Measurements from ENCODE around the gene AGK. TPM values are rescaled to one million over a fixed set of nuclear protein-coding genes. Genes with fewer than 3 reads are reported as not detected.
"Not testable (repeated sequence)": the region's sequence is repeated elsewhere in the genome, so short reads cannot be mapped to it uniquely, and the experiment has no call there.

AGK gene
- total RNA-seq, 4 donors from 2014 or later: 21.0 to 30.8 (median 25.5) TPM

DNA sequence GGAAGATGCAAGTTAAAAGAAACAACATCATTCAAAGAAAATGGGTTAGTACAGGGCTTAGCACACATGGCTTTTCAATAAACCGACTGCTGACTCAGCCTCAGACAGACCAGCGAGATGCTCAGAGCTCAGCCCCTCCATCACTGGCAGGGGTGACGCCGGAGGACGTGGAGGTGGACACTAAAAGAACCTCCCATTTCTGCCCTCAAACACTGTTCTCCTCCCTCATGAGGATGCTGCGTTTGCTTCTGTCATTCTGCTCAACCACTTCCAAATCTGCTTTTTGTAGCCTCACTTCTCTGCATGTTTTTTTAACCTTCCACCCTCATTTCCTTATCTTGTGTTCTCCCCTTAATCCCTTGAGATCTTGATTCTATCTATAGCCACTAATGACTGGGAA, 135.5 kb downstream of the AGK start:
- no peak overlapping the region for H3K4me3 ChIP-seq
- TF ChIP-seq POLR2AphosphoS5 (IDR thresholded peaks at IDR 0.05) (no peak), EP300 (IDR thresholded peaks at IDR 0.05) (no peak), POLR2A (IDR thresholded peaks at IDR 0.05) (no peak)
- TF ChIP-seq, protein P1, sequence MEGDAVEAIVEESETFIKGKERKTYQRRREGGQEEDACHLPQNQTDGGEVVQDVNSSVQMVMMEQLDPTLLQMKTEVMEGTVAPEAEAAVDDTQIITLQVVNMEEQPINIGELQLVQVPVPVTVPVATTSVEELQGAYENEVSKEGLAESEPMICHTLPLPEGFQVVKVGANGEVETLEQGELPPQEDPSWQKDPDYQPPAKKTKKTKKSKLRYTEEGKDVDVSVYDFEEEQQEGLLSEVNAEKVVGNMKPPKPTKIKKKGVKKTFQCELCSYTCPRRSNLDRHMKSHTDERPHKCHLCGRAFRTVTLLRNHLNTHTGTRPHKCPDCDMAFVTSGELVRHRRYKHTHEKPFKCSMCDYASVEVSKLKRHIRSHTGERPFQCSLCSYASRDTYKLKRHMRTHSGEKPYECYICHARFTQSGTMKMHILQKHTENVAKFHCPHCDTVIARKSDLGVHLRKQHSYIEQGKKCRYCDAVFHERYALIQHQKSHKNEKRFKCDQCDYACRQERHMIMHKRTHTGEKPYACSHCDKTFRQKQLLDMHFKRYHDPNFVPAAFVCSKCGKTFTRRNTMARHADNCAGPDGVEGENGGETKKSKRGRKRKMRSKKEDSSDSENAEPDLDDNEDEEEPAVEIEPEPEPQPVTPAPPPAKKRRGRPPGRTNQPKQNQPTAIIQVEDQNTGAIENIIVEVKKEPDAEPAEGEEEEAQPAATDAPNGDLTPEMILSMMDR (IDR thresholded peaks at IDR 0.05): no peak
- no peaks in the 10 kb centered on the region for H3K9me3 ChIP-seq
- no peak for ATAC-seq
- H3K4me1 ChIP-seq: no peaks in the 10 kb centered on the region
- no peaks in the 10 kb centered on the region for H3K27me3 ChIP-seq
- no peak overlapping the region for H3K27ac ChIP-seq
- peaks cover 0 to 51% of the 10 kb centered on the region in 2 donors for H3K36me3 ChIP-seq
- WGBS, 2 donors (ENCODE audit: low coverage in 1 of 2): 52 to 63% methylated on average over 5 to 6 of the region's 6 CpGs

DNA sequence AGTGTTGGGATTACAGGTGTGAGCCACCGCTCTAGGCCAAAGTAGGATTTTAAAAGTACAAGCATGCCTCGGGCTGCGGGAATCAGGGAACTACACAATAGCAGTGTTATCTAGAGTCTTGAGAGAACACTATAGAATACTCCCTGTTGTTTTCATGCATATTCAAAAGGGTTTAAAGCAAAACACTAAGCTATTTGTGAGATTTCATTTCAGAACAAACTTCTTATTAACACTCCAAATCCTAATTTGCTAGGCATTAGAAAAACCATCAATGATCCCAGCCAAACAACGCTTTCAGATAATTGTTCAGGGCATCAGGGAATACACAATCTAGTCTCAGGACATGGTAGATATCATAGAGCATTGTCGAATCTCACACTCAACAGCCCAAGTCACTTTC, 136.8 kb downstream of the AGK start:
- Histone ChIP-seq H3K36me3 (peaks cover 0 to 38% of the 10 kb centered on the region in 2 donors), H3K4me1 (no peaks in the 10 kb centered on the region), H3K4me3 (no peak overlapping the region), H3K9me3 (no peaks in the 10 kb centered on the region), H3K27ac (no peak overlapping the region), H3K27me3 (no peaks in the 10 kb centered on the region)
- TF ChIP-seq EP300 (IDR thresholded peaks at IDR 0.05): no peak
- TF ChIP-seq, protein P1 (IDR thresholded peaks at IDR 0.05): no peak
- no peak for TF ChIP-seq POLR2AphosphoS5 (IDR thresholded peaks at IDR 0.05)
- TF ChIP-seq POLR2A (IDR thresholded peaks at IDR 0.05): no peak
- WGBS, 2 donors (ENCODE audit: low coverage in 1 of 2): 91 to 93% methylated on average over 4 to 5 of the region's 5 CpGs
- no peak for ATAC-seq

DNA sequence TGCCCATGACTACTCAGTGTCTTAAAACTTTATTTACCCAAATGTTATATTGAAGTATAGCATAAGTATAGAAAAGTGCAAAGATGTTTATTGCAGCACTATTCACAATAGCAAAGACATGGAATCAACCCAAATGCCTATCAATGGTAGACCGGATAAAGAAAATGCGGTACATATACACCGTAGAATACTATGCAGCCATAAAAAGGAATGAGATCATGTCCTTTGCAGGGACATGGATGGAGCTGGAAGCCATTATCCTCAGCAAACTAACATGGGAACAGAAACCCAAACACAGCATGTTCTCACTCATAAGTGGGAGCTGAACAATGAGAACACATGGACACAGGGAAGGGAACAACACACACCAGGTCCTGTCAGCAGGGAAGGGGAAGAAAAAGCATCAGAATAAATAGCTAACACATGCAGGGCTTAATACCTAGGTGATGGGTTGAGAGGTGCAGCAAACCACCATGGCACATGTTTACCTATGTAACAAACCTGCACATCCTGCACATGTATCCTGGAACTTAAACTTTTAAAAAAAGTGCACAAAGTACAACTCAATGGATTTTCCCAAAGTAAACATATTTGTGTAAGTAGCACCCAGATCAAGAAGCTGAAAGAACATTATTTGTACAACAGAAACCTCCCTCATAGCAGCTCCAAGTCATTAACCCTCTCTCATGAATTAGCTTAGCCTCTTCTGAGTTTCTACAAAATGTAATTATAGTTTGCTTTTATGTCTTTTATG, 138.0 kb downstream of the AGK start:
- H3K36me3 ChIP-seq: peaks cover 0 to 26% of the 10 kb centered on the region in 2 donors
- H3K9me3 ChIP-seq, H3K4me3 ChIP-seq, H3K27ac ChIP-seq, H3K4me1 ChIP-seq, ATAC-seq, H3K27me3 ChIP-seq: not testable (repeated sequence)
- 87 to 96% methylated on average over 3 of the region's 3 CpGs for WGBS, 2 donors (ENCODE audit: low coverage in 1 of 2)

- peaks cover 0 to 12% (median 0%) of the 10 kb centered on the region in 3 donors for H3K4me1 ChIP-seq
- no peaks in the 10 kb centered on the region for H3K27me3 ChIP-seq
- no peak for TF ChIP-seq POLR2A (IDR thresholded peaks at IDR 0.05)
- no peak for TF ChIP-seq POLR2AphosphoS5 (IDR thresholded peaks at IDR 0.05)
- TF ChIP-seq, protein P1 (IDR thresholded peaks at IDR 0.05): no peak
- no peak for TF ChIP-seq EP300 (IDR thresholded peaks at IDR 0.05)
- H3K27ac ChIP-seq: no peak overlapping the region
- no peak for ATAC-seq
- peaks cover 0 to 3% of the 10 kb centered on the region in 2 donors for H3K36me3 ChIP-seq
- H3K9me3 ChIP-seq: no peaks in the 10 kb centered on the region
- no peak overlapping the region for H3K4me3 ChIP-seq
- 83 to 86% methylated on average over 2 to 3 of the region's 3 CpGs for WGBS, 2 donors (ENCODE audit: low coverage in 1 of 2)
Measured at GRCh38 chr7:141691540-141691939, 140.3 kb downstream of the AGK start.

DNA sequence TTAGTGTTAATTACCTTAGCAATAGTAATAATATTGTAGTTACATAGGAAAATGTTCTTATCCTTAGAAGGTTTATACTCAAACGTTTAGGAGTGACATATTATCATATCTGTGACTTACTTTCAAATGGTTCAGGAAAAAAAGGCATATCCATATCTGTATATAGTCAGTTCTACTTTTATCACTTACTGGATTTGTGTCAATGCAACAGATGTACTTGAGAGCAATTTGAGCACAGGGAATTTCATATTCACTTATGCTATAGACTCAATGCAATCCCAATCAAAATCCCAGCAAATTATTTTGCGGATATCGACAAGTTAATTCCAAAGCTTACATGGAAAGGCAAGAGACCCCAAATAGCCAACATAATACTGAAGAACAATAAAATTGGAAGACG, 140.8 kb downstream of the AGK start:
- ATAC-seq: no peak
- Histone ChIP-seq H3K9me3 (no peaks in the 10 kb centered on the region), H3K27ac (no peak overlapping the region), H3K36me3 (no peaks in the 10 kb centered on the region), H3K27me3 (no peaks in the 10 kb centered on the region), H3K4me3 (no peak overlapping the region), H3K4me1 (peaks cover 0 to 16% (median 0%) of the 10 kb centered on the region in 3 donors)
- TF ChIP-seq POLR2A (IDR thresholded peaks at IDR 0.05) (no peak), POLR2AphosphoS5 (IDR thresholded peaks at IDR 0.05) (no peak), EP300 (IDR thresholded peaks at IDR 0.05) (no peak)
- TF ChIP-seq, protein P1 (IDR thresholded peaks at IDR 0.05): no peak
- 80 to 92% methylated on average over 4 of the region's 4 CpGs for WGBS, 2 donors (ENCODE audit: low coverage in 1 of 2)
